H1 (cell line): ENCODE data around the gene MTMR6. TPM values are rescaled to one million over a fixed set of nuclear protein-coding genes. Genes with fewer than 3 reads are reported as not detected.

Source experiments
- EZH2 ChIP-seq: fragments of 200-600 bp; sonication (generic); IDR thresholded peaks from 2 replicates; pipeline ENCODE4 v1.7.1; 2012; ENCODE audit warnings: low read depth, mild to moderate bottlenecking, moderate library complexity, low read length, inconsistent platforms; ENCODE audit not compliant: severe bottlenecking
- FOSL1 ChIP-seq: IDR thresholded peaks from 2 replicates; pipeline ENCODE4 v1.6.1; 2011; ENCODE audit warnings: mild to moderate bottlenecking, low read depth, low read length, moderate library complexity; ENCODE audit not compliant: insufficient read depth
- GTF2F1 ChIP-seq: IDR thresholded peaks from 2 replicates; pipeline ENCODE4 v1.6.1; 2012; ENCODE audit warnings: low read depth, low read length, improper control_type of control experiment, borderline replicate concordance
- JUND ChIP-seq: IDR thresholded peaks from 2 replicates; pipeline ENCODE4 v1.6.1; 2011; ENCODE audit warnings: mild to moderate bottlenecking, improper control_type of control experiment, low read length
- KDM5A ChIP-seq: fragments of 200-600 bp; IDR thresholded peaks from 2 replicates; pipeline ENCODE4 v1.7.1; 2012; ENCODE audit warnings: mild to moderate bottlenecking, low read length, inconsistent platforms, mixed read lengths
- POLR2A ChIP-seq, 2 experiments: IDR thresholded peaks; 1 replicate in 1 of 2; 2 replicates in 1 of 2; pipeline ENCODE4 v1.6.1; 2011; ENCODE audit warnings: low read depth in 2 of 2, low read length in 2 of 2, mild to moderate bottlenecking in 2 of 2; ENCODE audit errors: control extremely low read depth in 1 of 2
- RXRA ChIP-seq: IDR thresholded peaks from 2 replicates; pipeline ENCODE4 v1.6.1; 2011; ENCODE audit warnings: low read depth, mild to moderate bottlenecking, low read length, moderate library complexity; ENCODE audit not compliant: insufficient read depth
- SP2 ChIP-seq: IDR thresholded peaks from 2 replicates; pipeline ENCODE4 v1.6.1; 2012; ENCODE audit warnings: mild to moderate bottlenecking, low read length, inconsistent platforms
- TBP ChIP-seq: IDR thresholded peaks from 2 replicates; pipeline ENCODE4 v1.6.1; 2011; ENCODE audit warnings: low read depth, low read length, improper control_type of control experiment
- polyA plus RNA-seq, 7 experiments: library from polyadenylated mRNA; depleted of rRNA in 3 of 7; stranded (reverse) in 5 of 7; unstranded in 2 of 7; fragments of >200 nt in 5 of 7; fragments of 200-250 nt in 2 of 7; gene quantifications; 1 replicate in 5 of 7; 2 replicates in 1 of 7; 4 replicates in 1 of 7; pipeline versions ENCODE4 v1.2.1 to v1.2.3, GENCODE V29; 2011 to 2013; ENCODE audit warnings: missing spikeins in 2 of 7, mixed read lengths in 2 of 7
- total RNA-seq: library from RNA; stranded (reverse); fragmentation: NEBNext Ultra II Directional; extraction: Animal tissue kit (Norgen Biotek cat#: 25700); gene quantifications from 2 replicates; pipeline ENCODE4 v1.2.1, GENCODE V29; 2021
- TF ChIP-seq, protein P1 (sequence below): fragments of 300-600 bp; sonication (generic); IDR thresholded peaks from 2 replicates; pipeline ENCODE4 v1.7.1; 2012; ENCODE audit warnings: low read length, moderate library complexity, mild to moderate bottlenecking, inconsistent platforms; ENCODE audit not compliant: insufficient replicate concordance

The MTMR6 gene
- total and polyA plus RNA-seq, 2 of the 8 experiments (the other 6 are each of a cell fraction or from before 2014, with no cell fraction given): 2.1 to 8.4 TPM

DNA sequence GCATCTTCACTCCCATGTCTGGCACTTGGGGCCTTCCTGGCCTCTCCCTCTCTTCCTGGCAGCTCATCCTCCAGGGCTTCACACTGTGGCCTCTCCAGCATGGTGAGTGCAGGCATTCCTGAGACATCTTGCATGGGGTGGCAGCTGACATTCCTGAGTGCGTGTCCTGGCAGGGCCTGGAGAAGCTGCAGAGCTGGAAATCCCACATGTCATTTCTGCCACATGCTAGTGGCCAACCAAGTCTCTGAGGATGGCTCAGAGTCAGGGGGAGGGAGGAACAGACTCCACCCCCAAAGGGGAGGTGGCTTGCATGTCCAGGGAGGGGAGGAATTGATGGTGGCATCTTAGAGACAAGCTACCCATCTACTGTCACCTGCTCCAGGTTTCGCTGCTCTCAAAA, 73.6 kb downstream of the MTMR6 start (continued):
- TF ChIP-seq, protein P1, sequence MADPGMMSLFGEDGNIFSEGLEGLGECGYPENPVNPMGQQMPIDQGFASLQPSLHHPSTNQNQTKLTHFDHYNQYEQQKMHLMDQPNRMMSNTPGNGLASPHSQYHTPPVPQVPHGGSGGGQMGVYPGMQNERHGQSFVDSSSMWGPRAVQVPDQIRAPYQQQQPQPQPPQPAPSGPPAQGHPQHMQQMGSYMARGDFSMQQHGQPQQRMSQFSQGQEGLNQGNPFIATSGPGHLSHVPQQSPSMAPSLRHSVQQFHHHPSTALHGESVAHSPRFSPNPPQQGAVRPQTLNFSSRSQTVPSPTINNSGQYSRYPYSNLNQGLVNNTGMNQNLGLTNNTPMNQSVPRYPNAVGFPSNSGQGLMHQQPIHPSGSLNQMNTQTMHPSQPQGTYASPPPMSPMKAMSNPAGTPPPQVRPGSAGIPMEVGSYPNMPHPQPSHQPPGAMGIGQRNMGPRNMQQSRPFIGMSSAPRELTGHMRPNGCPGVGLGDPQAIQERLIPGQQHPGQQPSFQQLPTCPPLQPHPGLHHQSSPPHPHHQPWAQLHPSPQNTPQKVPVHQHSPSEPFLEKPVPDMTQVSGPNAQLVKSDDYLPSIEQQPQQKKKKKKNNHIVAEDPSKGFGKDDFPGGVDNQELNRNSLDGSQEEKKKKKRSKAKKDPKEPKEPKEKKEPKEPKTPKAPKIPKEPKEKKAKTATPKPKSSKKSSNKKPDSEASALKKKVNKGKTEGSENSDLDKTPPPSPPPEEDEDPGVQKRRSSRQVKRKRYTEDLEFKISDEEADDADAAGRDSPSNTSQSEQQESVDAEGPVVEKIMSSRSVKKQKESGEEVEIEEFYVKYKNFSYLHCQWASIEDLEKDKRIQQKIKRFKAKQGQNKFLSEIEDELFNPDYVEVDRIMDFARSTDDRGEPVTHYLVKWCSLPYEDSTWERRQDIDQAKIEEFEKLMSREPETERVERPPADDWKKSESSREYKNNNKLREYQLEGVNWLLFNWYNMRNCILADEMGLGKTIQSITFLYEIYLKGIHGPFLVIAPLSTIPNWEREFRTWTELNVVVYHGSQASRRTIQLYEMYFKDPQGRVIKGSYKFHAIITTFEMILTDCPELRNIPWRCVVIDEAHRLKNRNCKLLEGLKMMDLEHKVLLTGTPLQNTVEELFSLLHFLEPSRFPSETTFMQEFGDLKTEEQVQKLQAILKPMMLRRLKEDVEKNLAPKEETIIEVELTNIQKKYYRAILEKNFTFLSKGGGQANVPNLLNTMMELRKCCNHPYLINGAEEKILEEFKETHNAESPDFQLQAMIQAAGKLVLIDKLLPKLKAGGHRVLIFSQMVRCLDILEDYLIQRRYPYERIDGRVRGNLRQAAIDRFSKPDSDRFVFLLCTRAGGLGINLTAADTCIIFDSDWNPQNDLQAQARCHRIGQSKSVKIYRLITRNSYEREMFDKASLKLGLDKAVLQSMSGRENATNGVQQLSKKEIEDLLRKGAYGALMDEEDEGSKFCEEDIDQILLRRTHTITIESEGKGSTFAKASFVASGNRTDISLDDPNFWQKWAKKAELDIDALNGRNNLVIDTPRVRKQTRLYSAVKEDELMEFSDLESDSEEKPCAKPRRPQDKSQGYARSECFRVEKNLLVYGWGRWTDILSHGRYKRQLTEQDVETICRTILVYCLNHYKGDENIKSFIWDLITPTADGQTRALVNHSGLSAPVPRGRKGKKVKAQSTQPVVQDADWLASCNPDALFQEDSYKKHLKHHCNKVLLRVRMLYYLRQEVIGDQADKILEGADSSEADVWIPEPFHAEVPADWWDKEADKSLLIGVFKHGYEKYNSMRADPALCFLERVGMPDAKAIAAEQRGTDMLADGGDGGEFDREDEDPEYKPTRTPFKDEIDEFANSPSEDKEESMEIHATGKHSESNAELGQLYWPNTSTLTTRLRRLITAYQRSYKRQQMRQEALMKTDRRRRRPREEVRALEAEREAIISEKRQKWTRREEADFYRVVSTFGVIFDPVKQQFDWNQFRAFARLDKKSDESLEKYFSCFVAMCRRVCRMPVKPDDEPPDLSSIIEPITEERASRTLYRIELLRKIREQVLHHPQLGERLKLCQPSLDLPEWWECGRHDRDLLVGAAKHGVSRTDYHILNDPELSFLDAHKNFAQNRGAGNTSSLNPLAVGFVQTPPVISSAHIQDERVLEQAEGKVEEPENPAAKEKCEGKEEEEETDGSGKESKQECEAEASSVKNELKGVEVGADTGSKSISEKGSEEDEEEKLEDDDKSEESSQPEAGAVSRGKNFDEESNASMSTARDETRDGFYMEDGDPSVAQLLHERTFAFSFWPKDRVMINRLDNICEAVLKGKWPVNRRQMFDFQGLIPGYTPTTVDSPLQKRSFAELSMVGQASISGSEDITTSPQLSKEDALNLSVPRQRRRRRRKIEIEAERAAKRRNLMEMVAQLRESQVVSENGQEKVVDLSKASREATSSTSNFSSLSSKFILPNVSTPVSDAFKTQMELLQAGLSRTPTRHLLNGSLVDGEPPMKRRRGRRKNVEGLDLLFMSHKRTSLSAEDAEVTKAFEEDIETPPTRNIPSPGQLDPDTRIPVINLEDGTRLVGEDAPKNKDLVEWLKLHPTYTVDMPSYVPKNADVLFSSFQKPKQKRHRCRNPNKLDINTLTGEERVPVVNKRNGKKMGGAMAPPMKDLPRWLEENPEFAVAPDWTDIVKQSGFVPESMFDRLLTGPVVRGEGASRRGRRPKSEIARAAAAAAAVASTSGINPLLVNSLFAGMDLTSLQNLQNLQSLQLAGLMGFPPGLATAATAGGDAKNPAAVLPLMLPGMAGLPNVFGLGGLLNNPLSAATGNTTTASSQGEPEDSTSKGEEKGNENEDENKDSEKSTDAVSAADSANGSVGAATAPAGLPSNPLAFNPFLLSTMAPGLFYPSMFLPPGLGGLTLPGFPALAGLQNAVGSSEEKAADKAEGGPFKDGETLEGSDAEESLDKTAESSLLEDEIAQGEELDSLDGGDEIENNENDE: no peak
- TF ChIP-seq POLR2A (IDR thresholded peaks at IDR 0.05; ENCODE audit: control extremely low read depth in 1 of 2, low read depth in 2 of 2, low read length in 2 of 2) (no peak), KDM5A (no peak), SP2 (no peak), RXRA (no peak), FOSL1 (no peak), JUND (no peak), EZH2 (no peak), GTF2F1 (no peak), TBP (no peak)
